C4-2B (cell line): ENCODE results near the gene KHDRBS2.

Source experiments
- ZFX ChIP-seq: fragments of 450-650 bp; IDR thresholded peaks from 2 replicates; pipeline ENCODE4 v1.6.1; 2017
- TF ChIP-seq, protein P1 (sequence below): fragments of 450-650 bp; conservative IDR thresholded peaks from 2 replicates; pipeline ENCODE4 v1.5.1; 2017; ENCODE audit warnings: mild to moderate bottlenecking

DNA sequence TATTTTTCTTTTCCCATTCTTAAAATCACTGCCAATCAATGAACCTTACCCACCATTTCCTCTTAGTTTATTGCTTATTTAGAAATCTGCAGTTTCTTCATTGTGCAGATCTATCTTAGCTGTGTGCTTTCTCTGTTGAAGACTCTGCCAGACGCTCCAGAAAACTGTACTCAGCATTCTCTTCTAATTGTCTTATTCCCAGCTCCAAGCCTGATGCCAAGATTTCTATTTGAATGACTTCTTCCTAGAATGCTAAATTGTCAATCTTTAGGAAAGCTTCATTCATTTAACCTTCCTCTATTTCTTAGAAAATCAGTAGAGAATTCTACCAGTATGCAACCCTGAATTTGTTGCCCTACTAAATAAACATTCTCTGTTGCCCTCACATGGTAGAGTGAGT lies 308.9 kb downstream of the KHDRBS2 start:
- TF ChIP-seq, protein P1, sequence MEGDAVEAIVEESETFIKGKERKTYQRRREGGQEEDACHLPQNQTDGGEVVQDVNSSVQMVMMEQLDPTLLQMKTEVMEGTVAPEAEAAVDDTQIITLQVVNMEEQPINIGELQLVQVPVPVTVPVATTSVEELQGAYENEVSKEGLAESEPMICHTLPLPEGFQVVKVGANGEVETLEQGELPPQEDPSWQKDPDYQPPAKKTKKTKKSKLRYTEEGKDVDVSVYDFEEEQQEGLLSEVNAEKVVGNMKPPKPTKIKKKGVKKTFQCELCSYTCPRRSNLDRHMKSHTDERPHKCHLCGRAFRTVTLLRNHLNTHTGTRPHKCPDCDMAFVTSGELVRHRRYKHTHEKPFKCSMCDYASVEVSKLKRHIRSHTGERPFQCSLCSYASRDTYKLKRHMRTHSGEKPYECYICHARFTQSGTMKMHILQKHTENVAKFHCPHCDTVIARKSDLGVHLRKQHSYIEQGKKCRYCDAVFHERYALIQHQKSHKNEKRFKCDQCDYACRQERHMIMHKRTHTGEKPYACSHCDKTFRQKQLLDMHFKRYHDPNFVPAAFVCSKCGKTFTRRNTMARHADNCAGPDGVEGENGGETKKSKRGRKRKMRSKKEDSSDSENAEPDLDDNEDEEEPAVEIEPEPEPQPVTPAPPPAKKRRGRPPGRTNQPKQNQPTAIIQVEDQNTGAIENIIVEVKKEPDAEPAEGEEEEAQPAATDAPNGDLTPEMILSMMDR, result no peak
- no peak for TF ChIP-seq ZFX
